ENCODE results near the gene FBXL14.

Gene FBXL14, protein sequence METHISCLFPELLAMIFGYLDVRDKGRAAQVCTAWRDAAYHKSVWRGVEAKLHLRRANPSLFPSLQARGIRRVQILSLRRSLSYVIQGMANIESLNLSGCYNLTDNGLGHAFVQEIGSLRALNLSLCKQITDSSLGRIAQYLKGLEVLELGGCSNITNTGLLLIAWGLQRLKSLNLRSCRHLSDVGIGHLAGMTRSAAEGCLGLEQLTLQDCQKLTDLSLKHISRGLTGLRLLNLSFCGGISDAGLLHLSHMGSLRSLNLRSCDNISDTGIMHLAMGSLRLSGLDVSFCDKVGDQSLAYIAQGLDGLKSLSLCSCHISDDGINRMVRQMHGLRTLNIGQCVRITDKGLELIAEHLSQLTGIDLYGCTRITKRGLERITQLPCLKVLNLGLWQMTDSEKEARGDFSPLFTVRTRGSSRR

DNA sequence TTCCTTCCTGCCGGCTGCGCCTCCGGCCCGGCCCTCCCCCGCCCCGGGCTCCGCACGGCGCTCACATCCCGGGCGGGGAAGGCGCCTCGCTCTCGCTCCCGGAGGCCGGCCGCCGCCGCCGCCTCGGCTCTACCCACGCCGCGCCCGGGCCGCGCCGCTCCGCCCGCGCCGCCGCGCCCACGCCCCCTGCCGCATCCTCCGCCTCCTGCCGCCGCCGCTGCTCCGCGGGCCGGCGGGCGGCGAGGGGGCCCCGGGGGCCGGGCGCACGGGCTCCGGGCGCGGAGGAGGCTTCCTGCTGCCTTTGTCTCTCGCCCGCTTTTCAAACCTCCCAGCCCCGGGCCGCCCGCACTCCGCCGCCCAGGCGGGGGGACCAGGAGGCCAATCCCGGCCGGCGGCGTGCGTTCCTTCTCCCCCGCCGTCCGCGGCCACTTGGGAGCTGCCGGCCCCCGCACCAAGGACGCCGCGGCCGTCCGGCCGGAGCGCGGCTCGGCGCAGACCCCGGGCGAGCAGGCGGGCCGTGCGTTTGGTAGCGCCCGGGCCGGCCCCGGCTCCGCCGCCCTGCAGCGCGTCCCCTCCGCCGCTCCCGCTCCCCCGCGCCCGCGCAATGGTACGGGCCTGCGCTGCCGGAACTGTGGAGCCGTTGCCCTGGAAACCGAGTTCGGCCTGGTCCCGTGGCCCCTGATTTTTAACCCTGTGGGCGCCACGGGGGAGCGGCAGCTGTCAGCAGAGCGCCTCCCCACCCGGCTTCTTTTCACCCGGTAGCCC, at the start of gene FBXL14:
Gene FBXL14 (minus strand): TSS at position 321 of the 765 bp plus-strand sequence. CDS start 515 bp downstream, outside the sequence.
- DNase-seq (ENCODE audit: low read depth): no peak

DNA sequence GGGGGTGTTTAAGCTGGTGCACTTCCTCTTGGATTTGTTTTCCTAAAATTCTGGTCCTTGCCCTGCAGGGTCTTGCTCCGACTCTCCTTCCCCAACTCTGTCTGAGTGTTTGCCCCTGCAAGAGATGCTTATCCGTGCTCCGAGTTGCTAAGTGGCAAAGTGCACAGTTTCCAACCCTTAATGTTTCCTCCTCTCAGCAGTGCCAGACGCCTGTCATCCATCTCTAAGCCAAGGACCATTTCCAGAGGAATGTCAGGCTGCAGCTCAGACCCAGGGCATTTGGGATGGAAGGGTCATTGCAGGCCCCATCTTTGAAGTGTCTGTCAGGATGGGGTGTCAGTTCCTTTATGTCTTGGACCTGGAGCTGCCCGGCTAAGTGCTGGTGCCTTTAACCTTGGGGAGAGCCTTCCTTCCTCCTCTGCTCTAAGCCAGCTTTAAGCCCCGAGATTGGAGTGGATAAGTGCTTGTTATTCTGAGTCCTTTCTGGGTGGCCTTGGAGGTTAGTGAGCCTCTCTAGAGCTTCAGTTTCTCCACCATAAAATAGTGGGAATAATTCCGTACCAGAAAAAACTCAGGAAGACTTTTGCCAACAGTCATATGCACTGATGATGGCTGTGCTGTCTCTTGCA, 49.6 kb upstream of the FBXL14 start:
- DNase-seq (ENCODE audit: low read depth): no peak

DNA sequence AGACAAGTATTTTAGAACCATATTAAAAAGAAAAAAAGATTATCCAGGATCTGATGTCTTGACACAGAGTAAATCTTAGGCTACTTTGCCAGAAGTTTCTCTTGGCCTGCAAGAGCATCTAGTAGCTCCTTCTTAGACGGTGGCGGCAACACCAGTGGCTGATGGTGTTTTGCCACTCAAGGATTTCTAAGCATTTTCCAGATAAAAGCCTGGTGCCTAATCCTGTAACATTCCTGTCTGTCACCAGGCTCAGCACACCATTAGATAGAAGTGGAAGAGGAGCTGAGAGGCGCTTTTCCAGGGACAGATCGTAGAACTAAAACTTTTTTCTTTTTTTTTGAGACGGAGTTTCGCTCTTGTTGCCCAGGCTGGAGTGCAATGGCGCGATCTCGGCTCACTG, 48.7 kb upstream of the FBXL14 start:
- DNase-seq (ENCODE audit: low read depth): no peak

DNA sequence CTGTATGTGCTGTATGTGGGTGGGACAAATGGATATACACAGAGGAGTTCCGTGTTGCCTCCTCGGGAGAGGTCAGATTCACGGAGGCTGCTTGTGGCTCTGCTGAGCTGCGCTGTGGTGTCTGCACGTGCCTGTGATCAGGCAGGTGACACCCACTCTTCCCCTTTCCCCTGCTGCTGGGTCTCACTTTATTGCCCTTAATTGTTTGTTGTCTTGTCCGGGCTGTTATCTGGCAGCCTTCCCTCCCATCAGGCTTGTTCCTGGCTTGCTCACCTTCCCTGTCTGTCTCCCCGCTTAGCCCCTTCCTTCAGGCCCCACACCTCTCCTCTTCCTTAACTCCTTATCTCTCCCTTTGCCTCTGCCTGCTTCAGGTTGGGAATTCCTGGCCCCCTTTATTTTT, 48.1 kb upstream of the FBXL14 start:
- no peak for DNase-seq (ENCODE audit: low read depth)

DNA sequence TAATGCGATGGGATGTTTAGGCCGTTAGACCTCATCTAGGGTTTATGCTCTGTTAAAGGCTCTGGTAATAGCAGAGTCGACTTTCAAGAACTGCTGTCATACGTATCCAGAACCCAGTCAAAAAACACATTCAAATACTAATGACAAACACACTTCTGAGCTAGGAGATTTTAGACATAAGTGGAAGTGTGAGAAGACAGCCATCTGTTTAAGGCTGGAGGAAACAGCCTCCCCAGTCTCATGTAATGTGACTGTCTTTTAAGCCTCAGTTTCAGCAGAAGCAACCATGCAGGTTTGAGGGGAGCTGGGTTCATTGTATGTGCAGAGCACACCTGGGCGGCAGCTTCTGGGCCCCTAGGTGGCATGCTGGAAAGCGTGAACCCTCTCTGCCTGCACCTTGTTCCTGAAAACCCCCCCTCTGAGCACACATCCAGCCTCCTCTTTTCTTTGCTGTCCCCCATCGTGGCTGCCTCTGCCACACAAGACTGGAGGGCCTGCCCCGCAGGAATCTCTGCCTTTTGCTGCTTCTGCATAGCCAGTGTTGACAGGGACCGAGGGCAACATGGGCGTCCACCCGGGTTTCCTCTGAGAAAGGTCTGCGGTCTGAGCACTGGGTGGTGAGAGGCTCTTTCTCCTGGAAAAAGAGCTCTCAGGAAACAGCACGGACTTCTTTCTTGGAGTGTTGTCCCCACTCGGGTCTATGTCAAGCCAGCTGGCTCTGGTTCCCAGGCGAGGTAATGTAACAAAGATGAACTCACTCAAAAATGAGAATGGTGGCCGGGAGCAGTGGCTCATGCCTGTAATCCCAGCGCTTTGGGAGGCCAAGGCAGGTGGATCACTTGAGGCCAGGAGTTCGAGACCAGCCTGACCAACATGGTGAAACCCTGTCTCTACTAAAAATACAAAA, 46.2 kb upstream of the FBXL14 start:
- DNase-seq (ENCODE audit: low read depth): no peak

DNA sequence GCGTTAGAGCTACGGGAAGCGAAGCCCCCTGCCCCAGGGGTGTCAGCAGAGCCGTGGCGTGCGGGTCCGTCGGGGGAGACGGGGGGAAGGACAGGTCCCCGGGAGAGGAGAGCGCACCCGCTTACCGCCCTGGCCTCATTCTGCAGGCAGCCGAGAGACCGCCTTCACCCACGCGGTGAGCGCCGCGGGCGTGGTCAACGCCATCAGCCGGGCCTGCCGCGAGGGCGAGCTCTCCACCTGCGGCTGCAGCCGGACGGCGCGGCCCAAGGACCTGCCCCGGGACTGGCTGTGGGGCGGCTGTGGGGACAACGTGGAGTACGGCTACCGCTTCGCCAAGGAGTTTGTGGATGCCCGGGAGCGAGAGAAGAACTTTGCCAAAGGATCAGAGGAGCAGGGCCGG, 45.2 kb upstream of the FBXL14 start:
- no peak for DNase-seq (ENCODE audit: low read depth)

DNA sequence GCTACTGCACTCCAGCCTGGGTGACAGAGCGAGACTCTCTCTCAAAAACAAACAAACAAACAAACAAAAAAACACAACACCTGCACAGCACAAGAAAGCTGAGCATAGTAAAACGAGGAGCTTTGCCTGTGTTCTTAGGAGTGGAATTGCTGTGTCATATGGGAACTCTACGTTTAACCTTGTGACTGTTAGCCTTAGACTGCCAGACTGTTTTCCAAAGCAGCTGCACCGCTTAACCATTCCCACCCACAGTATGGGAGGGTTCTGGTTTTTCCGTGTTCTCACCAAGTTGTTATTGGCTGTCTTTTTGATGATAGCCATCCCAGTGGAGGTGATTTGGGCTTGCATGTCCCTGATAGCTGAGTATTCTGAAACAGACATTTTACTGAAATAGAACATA, 43.8 kb upstream of the FBXL14 start:
- no peak for DNase-seq (ENCODE audit: low read depth)

DNA sequence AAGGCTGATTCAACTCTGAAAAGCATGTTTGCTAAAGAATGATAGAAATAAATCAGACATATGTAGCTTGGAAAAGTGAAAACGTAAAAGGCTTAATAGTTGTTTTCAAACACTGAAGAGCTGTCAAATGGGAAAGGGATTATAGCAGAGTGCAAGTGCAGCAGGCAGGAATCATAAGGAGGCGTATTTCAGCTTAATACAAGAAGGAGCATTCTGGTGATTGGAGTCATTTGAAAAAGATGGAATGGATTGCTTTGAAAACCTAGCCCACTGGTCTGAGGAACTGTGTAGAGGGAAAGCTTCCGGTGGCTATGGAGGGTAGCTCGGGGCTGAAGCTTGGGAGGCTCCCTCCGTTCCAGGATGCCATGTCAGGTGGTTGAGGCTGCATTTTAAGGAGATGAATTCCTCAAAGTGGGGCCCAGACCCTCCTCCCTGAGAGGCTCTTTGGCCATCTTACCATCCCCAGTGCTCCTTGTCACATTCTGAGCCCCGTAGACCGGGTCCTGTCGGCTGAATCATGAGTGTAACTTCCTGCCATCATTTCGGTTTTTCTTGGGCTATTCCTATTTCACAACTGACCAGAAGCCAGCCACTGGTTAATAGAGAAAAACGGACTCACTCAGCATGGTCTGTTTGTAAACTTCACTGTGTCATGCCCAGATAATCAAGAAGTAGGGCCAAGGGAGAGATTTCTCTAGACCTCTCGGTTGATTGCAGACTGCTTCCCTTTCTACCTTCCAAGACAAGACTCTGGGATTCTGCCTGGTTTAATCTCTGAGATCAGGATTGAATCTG, 41.1 kb upstream of the FBXL14 start:
- no peak for DNase-seq (ENCODE audit: low read depth)

DNA sequence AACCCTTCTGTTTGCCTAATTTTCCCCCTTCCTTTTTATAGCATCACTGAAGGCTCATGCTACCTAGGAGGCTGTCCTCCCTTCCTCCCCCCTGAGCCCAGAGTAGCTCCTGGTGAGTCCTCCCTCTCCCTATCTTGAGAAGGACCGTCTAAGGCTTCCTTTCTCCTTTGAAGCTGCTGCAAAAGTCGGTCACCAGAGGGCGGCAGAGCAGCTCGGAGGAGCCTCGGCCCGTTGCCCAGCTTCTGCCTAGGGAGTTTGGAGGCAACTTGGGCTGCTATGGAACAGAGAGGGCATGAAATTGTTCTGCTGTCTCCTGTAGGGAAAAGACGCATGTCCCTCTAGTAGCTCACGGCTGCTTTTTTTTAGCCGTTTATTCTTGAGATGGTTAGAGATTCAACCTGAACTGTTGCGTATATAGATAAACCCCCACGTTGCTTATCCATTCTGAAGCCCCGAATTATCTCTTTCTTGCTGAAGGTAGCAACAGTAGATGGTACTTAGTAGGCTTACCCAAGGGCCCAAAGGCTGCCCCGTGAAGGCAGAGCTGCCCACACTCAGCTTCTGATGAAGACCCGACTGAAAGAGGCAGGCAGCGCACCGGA, 40.3 kb upstream of the FBXL14 start:
- DNase-seq (ENCODE audit: low read depth): no peak

DNA sequence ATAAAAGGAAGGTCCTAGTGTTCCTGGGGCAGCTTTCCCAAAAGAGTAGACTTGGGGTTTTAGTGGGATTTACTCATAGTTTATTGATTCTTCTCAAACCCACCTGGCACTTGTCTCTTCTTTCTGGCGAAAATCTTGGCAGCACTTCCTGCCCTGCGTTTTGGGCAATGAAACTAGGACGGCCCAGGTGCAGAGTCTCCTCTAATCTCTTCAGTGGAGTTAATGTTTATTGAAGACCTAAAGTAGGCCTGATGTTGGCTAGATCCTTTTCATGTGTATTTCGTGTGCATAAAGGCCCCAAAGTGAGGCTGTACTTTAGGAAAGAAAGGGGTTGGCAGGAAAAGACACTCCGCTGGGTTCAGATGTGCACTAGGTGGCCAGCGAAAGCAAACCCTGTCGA, 39.8 kb upstream of the FBXL14 start:
- no peak for DNase-seq (ENCODE audit: low read depth)

DNA sequence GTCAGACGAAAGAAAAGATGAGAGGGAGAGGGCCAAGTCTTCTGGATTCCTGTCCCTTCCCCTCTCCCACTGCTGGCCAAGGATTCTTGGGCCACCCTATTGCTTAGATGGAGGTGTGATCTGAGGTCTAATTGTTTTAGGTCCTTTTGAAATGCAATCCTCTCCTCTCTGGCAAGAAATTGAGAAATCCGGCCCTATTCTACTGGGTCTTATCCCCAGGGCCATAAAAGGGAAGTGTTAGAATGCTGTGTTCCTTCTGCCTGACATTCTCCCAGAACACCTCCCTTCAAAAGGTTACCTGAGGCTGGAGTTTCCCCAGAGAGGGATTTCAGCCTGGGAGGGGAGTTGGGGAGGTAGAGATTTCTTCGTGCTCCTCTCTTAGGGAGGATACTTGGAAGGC, 39.1 kb upstream of the FBXL14 start:
- DNase-seq (ENCODE audit: low read depth): no peak

DNA sequence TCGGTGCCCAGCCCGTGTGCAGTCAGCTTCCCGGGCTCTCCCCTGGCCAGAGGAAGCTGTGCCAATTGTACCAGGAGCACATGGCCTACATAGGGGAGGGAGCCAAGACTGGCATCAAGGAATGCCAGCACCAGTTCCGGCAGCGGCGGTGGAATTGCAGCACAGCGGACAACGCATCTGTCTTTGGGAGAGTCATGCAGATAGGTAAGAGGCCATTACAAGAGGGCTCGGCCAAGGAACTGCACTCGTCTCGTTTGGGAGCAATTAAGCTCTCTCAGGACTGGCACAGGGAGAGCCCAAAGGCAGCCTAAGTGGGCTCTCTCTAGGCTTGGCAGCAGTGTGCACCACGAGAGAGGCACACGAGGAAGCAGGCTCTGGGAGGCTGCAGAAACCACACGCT, 38.3 kb upstream of the FBXL14 start:
- DNase-seq (ENCODE audit: low read depth): no peak

DNA sequence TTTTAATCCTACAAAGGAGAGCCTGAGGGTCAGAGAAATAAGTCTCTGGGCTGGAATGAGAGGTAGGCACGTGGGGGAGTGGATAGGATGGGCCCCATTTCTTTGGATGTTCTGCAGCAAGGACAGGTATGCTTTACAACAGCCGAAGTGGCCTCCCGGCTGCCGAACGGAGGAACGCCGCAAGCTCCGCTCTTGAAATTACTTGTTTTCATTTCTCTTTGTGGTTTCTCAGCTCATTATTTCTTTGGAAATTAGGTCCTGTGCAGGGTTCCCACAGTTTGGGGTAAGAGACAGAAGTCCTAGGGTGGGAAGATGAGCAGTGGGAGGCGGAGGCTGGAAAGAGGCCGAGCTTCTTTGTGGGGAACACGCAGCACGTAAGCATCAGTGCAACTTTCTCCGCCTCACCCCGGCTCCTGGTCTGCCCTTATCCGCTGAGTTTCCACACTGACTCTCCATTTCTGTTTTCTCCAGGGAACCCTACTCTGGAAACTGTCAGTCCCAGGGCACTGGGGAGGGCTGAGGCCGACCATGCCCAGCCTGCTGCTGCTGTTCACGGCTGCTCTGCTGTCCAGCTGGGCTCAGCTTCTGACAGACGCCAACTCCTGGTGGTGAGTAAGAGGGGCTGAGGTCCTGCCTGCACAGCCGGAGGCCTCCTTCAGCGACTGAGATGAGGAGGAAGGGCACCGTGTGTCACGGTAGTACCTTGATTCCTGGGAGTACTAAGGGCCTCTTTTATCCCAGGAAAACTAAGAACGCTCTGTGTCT, 36.6 kb upstream of the FBXL14 start:
- DNase-seq (ENCODE audit: low read depth): no peak

DNA sequence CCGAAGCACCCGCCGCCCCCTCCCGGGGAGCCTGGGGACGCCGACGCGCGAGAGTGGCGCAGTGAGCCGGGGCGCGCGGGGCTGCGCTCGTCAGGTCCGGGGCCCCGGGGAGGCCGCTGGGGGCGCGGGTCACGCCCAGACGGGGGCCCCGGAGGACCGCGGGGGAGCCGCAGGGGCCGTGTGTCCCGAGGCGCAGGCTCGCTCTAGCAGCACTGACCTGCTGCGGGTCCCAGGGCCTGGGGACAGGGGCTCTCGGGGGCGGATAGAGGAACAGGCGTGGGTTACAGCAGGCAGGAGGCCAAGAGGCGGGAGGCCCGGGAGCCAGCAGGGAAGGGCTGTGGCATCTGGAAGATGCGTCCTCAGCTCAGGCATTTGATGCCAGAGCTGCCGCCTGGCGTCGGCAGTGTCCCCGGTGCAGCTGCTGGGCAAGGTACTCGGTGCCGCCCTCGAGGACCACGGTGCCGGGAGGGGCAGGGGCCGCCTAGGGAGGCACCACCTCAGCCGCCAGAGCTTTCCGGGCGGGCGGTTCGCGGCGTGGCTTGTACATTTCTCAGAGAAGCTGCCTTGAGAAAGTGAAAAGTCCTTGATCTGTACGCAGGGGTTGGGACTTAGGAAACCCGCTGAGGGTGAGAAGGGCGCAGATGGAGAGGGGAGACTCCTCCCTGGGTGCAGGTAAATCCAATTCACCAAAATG, 35.9 kb upstream of the FBXL14 start:
- no peak for DNase-seq (ENCODE audit: low read depth)

DNA sequence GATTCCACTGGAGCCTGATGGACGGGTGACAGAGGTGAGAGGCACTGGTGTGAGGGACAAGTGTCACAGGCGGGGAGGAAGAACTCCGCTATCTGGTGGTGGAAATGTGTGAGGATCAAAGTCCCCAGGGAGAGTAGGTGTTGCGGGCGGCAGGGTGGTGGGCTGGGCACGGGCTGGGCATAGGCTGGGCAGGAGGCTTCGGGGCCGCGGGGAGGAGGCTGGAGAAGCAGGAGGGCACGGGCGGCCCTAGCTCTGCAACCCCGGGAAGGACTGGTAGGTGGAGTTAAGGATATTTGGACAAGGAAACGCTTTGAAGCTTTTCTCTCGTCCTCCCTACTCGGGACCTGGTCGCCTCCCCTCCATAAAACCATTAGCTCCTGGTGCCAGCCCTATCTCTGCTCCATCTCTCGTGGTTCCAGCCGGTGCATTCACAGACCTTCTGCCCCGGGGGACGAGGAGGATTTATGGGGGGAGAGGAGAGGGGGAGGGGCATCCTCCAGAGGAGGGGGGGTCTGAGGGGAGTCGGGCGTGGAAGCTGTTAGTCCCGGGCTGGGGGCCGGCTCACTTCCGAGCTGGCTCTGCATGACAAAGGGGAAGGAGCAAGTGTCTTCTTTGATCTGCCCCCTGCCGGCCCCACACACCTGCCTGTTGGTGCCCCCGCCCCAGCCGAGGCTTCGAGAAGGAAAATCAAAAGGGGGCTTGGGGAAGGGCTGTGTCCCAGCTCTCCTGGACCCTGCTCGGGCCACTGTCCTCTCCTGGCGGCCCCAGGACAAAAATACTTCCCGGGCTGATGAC, 35.2 kb upstream of the FBXL14 start:
- no peak for DNase-seq (ENCODE audit: low read depth)

DNA sequence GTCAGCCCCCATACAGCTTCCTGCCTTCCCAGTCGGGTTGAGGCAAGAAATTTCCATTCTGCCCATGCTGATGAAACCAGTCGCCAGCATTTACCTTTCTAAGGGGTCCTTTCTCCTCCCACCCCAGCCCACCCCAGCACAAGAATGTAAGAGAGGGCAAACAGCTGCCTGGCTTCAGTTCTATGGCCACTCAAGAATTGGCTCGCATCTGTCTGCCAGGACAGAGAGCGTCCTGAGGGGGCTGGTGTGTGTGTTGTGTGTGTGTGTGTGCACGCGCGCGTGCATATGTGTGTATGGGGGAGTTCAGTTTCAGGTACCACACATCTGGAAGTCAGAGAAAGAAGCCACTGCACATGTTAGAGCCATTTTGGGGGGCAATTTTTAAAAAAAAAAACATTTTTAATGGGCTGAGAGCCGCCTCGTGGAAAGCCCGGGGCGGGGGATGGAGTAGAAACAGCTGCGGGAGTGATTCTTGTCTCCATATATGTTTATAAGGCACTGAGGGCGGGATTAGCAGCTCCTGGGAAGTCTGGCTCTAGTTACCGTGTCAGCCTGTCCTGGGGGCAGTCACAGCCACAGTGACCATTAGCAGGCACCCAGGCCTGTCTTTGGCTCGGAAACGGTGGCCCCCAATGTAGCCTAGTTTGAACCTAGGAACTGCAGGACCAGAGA, 34.4 kb upstream of the FBXL14 start, which contains the start of gene WNT5B:
Gene WNT5B (plus strand): TSS at position 566 of the 672 bp plus-strand sequence. CDS start 2,124 bp downstream, outside the sequence.
- DNase-seq (ENCODE audit: low read depth): no peak

DNA sequence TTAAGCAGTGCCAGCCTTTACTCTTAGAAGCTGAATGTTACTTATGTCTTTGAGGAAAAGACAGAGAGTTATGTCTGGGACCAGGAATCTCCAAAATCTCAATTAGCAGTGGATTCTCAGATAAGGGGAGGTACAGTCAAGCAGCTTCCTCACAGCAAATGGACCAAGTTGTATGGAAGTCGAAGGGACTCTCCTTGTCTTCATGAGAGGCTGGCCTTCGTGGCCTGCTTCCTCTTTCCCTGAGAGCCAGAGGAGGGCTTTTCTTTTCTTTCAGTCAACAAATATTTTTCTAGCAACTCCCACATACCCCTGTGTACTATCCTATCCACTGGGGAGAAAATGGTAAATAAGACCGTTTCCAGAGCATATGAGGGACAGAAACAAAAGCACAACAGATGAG, 28.0 kb upstream of the FBXL14 start:
- DNase-seq (ENCODE audit: low read depth): no peak

DNA sequence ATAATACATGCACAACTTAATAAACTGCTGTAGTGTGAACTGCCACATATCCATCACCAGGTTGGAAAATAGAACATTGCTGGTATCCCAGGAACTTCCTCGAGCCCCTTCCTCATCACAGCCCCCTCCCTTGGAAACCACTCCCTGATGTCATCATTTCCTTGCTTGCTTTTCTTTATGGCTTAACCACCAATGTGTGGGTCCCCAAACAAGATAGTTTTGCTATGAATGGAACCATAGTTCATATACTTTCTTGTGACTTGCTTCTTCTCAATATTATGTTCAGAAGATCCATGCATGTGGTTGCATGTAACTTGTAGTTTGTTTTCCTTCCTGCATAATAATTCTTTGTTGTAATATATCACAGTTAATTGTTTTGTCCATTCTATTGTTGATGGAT, 25.7 kb upstream of the FBXL14 start:
- DNase-seq (ENCODE audit: low read depth): no peak
